ENCODE measurements around the gene MCOLN2.
"Not testable (repeated sequence)": the region's sequence is repeated elsewhere in the genome, so short reads cannot be mapped to it uniquely, and the experiment has no call there.

MCOLN2 gene

DNA sequence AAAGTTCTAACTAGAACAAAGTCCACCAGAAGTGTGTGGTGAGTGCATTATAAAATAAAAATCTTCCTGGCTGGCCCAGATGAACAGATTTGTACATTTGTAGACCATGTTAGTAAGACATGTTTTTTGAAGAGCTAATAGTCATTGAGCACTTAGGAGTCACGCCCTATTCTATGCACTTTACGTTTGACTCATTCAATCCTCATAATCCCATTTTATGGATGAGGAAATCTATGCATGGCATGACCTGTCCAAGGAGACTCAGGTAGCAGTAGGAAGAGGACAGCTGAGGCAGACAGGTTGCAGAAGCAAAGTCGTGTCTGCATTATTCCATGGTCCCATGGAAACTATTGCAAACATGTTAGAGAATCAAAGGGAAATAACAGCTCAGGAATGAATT lies 73.6 kb downstream of the MCOLN2 start:
- no peaks in the 10 kb centered on the region for H3K9me3 ChIP-seq (ENCODE audit: low read length)
- H3K36me3 ChIP-seq (ENCODE audit: insufficient read depth, low read length), result no peaks in the 10 kb centered on the region
- H3K4me1 ChIP-seq (ENCODE audit: insufficient read depth, low read length), result no peaks in the 10 kb centered on the region
- H3K4me3 ChIP-seq (ENCODE audit: low read length), result no peak overlapping the region
- H2AFZ ChIP-seq (ENCODE audit: low read depth, low read length), result no peak overlapping the region
- H3K27me3 ChIP-seq (ENCODE audit: insufficient read depth, low read length), result no peaks in the 10 kb centered on the region

DNA sequence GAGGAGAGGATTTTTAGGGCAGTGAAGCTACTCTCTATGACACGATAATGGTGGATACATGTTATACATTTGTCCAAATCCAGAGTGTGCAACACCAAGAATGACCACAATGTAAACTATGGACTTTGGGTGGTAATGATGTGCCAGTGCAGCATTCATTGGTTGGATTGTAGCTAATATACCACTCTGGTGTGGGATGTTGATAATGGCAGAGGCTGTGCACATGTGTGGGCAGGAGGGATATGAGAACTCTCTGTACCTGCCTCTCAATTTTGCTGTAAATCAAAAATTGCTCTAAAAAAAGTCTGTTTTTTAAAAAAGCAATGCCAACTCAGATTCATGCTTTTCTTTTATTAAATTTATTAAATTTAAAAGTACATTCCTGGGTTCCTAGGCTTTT lies 76.8 kb downstream of the MCOLN2 start:
- Histone ChIP-seq H3K4me3 (ENCODE audit: low read length) (no peak overlapping the region), H3K27me3 (ENCODE audit: insufficient read depth, low read length) (no peaks in the 10 kb centered on the region), H2AFZ (ENCODE audit: low read depth, low read length) (no peak overlapping the region), H3K9me3 (ENCODE audit: low read length) (no peaks in the 10 kb centered on the region), H3K4me1 (ENCODE audit: insufficient read depth, low read length) (no peaks in the 10 kb centered on the region), H3K36me3 (ENCODE audit: insufficient read depth, low read length) (no peaks in the 10 kb centered on the region)

DNA sequence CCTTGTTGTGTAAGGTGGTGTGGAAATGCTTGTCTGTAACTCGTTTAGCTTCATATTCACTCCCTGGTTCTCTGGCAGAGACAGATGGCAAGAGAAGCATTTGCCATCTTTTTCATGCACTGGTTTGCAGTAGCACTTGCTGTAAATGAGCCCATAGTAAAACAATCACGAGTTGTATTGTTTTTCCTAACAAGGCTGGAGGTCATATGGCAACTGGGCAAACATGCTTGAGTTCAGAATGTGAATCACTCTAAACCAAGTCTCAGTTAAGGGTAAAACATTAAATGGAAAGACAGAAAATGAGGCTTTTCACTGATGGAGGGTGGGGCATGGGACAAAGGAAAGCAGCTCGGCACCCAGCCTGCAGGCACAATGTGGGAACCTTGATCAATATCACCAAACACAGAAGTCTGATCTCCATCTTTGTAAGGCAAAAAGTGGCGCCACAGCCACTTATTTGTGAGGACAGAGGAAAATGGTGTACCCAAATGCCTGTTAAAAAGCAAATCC lies 77.4 kb downstream of the MCOLN2 start:
- H3K4me3 ChIP-seq (ENCODE audit: low read length), result no peak overlapping the region
- no peaks in the 10 kb centered on the region for H3K4me1 ChIP-seq (ENCODE audit: insufficient read depth, low read length)
- H3K36me3 ChIP-seq (ENCODE audit: insufficient read depth, low read length), result no peaks in the 10 kb centered on the region
- no peaks in the 10 kb centered on the region for H3K27me3 ChIP-seq (ENCODE audit: insufficient read depth, low read length)
- H2AFZ ChIP-seq (ENCODE audit: low read depth, low read length), result no peak overlapping the region
- H3K9me3 ChIP-seq (ENCODE audit: low read length), result no peaks in the 10 kb centered on the region

DNA sequence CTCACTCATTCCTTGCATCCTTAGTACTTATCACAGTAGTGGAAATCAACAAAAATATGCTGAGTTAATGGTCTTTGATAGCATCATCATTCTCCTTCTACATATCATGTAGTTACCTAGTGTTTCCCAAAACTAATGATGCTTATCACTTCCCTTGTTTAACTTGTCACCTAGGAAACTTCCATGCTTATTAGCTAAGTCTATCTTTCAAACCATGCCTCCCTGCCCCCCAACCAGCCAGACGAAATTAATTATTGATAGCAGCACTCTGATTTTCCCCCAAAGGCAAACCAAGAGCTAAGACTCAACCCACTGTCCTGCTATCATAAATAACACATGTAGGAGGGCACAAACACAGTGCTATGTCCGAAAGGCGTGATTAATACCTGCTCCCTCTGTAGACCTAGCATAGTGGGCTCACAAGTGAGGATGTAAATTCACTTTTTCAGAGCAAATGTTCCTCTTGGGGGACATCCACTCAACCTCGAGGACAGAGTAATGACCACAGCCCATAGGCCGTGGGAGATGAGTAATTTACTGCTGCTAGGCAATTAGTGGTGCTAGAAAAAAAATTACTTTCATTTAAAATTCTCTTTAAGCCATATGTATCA lies 78.1 kb downstream of the MCOLN2 start:
- H3K4me3 ChIP-seq (ENCODE audit: low read length), result no peak overlapping the region
- no peaks in the 10 kb centered on the region for H3K4me1 ChIP-seq (ENCODE audit: insufficient read depth, low read length)
- no peaks in the 10 kb centered on the region for H3K9me3 ChIP-seq (ENCODE audit: low read length)
- H2AFZ ChIP-seq (ENCODE audit: low read depth, low read length), result no peak overlapping the region
- H3K27me3 ChIP-seq (ENCODE audit: insufficient read depth, low read length), result no peaks in the 10 kb centered on the region
- no peaks in the 10 kb centered on the region for H3K36me3 ChIP-seq (ENCODE audit: insufficient read depth, low read length)

DNA sequence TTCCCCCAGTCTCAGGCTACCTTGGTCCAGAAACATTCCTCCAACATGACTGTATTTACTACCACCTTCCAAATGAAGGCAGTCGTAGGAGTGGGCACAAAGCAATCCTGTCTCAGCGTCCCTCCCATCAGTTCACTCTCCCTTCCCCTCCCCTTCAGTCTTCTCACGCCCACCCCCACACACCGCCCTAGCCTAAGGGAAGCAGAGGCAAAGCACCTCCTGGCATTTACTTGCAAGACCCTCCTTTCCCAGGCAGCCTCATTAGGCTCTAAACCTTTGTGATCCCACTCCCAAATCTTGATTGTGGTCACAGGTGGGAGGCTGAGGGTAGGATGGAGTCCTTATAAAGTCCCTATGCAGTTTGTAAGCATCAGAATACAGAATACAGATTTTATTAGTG lies 80.0 kb downstream of the MCOLN2 start:
- Histone ChIP-seq H3K27me3 (ENCODE audit: insufficient read depth, low read length) (peaks cover 3% of the 10 kb centered on the region), H2AFZ (ENCODE audit: low read depth, low read length) (no peak overlapping the region), H3K4me3 (ENCODE audit: low read length) (no peak overlapping the region), H3K9me3 (ENCODE audit: low read length) (no peaks in the 10 kb centered on the region), H3K36me3 (ENCODE audit: insufficient read depth, low read length) (no peaks in the 10 kb centered on the region), H3K4me1 (ENCODE audit: insufficient read depth, low read length) (no peaks in the 10 kb centered on the region)

DNA sequence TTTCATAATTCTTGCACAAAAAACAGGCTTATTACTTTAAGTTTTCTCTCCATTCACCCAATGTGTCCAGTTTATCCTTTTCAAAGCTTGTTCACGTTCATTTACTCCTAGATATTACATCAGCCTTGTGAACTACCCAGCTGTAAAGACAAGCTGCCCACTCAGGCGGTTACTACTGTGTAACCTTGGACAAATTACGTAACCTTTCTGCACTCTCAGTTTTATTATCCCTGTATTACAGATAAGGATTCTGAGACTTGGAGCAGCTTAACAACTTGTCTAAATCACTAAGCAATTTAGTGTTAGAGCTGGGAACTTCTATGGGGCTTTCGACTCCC lies 83.4 kb downstream of the MCOLN2 start:
- H3K36me3 ChIP-seq (ENCODE audit: insufficient read depth, low read length), result no peaks in the 10 kb centered on the region
- H3K9me3 ChIP-seq (ENCODE audit: low read length), result no peaks in the 10 kb centered on the region
- H2AFZ ChIP-seq (ENCODE audit: low read depth, low read length), result no peak overlapping the region
- no peak overlapping the region for H3K4me3 ChIP-seq (ENCODE audit: low read length)
- peaks cover 3% of the 10 kb centered on the region for H3K27me3 ChIP-seq (ENCODE audit: insufficient read depth, low read length)
- no peaks in the 10 kb centered on the region for H3K4me1 ChIP-seq (ENCODE audit: insufficient read depth, low read length)

DNA sequence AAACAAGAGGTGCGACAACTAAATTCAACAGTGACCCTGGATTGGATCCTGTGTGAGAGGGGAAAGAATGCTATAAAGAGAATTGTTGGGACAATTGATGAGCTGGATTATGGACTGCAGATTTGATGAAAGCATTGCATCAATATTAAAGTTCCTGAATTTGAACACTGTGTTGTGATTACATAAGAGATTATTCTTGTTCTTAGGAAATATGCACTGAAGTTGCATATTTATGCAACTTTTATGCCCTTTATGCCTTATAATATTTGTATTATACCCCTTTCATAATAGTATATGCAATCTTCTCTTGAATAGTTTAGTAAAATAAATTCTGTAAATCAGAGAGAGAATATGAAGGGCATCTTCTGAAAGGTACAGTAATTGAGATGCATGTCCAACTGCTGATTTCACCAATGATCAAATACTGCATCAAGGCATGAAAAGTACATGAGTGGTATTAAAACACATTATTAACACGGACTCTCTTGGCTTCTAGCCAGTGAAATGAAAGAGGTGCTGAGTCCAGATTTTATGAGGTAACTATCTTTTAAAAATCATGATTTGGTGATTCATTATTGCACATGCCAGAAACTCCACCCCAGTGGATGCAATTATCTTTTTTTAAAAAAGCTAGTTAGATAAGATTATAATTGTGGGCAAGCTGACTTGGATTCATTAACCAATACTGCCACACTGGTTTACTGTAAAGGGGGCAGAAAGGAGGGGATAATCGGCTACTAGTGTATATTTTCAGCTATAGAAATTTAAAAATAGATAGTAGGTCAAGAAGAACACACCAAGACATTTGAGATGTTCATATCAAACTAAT lies 84.0 kb downstream of the MCOLN2 start:
- no peak overlapping the region for H3K4me3 ChIP-seq (ENCODE audit: low read length)
- no peaks in the 10 kb centered on the region for H3K4me1 ChIP-seq (ENCODE audit: insufficient read depth, low read length)
- no peaks in the 10 kb centered on the region for H3K9me3 ChIP-seq (ENCODE audit: low read length)
- H3K36me3 ChIP-seq (ENCODE audit: insufficient read depth, low read length), result no peaks in the 10 kb centered on the region
- H3K27me3 ChIP-seq (ENCODE audit: insufficient read depth, low read length), result peaks cover 3% of the 10 kb centered on the region
- H2AFZ ChIP-seq (ENCODE audit: low read depth, low read length), result no peak overlapping the region

DNA sequence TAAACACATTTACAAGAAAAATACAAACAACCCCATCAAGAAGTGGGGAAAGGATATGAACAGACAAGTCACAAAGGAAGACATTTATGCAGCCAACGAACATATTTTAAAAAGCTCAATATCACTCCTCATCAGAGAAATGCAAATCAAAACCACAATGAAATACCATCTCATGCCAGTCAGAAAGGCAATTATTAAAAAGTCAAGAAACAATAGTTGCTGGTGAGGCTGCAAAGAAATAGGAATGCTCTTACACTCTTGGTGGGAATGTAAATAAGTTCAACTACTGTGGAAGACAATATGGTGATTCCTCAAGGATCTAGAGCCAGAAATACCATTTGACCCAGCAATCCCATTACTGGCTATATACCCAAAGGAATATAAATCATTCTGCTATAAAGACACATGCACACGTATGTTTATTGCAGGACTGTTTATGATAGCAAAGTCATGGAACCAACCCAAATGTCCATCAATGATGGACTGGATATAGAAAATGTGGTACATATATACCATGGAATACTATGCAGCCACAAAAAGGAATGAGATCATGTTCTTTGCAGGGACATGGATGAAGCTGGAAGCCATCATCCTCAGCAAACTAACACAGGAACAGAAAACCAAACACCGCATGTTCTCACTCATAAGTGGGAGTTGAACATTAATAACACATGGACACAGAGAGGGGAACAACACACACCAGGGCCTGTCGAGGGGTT lies 88.0 kb downstream of the MCOLN2 start:
- H3K36me3 ChIP-seq (ENCODE audit: insufficient read depth, low read length); H2AFZ ChIP-seq (ENCODE audit: low read depth, low read length); H3K4me3 ChIP-seq (ENCODE audit: low read length); H3K27me3 ChIP-seq (ENCODE audit: insufficient read depth, low read length); H3K4me1 ChIP-seq (ENCODE audit: insufficient read depth, low read length); H3K9me3 ChIP-seq (ENCODE audit: low read length): not testable (repeated sequence)

DNA sequence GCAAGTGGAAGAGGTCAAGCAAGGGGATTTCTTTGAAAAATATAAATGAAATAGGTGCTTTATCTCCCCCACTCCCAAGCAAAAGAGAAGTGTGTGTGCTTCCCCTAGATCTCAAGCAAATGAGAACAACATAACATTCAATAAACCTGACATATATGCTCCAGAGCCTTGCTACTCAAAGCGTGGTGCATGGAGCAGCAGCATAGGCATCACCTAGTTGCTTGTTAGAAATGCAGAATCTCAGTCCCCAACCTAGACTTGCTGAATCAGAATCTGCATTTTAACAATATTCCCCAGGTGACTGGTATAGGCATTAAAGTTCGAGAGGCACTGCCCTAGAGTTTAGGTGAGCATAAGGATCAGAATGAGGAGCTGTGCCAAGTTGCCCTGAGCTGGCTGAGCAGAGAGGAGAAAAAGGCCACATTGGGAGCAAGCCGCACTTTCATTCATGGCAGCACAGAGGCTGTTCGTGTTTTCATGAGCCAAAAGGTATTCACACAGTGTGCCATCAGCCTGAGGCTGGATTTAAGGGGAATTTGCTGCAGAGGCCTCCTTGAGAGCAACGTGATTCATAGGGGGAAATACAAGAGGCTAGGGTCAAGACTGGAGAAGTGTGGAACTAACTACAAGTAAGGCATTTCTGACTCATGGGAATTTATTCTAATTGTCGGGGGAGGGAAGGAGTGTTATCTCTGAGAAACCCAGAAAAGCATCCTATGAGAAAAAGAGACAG lies 89.7 kb downstream of the MCOLN2 start:
- Histone ChIP-seq H3K4me3 (ENCODE audit: low read length) (no peak overlapping the region), H3K36me3 (ENCODE audit: insufficient read depth, low read length) (no peaks in the 10 kb centered on the region), H3K4me1 (ENCODE audit: insufficient read depth, low read length) (no peaks in the 10 kb centered on the region), H3K9me3 (ENCODE audit: low read length) (no peaks in the 10 kb centered on the region), H3K27me3 (ENCODE audit: insufficient read depth, low read length) (peaks cover under 1% of the 10 kb centered on the region), H2AFZ (ENCODE audit: low read depth, low read length) (no peak overlapping the region)

DNA sequence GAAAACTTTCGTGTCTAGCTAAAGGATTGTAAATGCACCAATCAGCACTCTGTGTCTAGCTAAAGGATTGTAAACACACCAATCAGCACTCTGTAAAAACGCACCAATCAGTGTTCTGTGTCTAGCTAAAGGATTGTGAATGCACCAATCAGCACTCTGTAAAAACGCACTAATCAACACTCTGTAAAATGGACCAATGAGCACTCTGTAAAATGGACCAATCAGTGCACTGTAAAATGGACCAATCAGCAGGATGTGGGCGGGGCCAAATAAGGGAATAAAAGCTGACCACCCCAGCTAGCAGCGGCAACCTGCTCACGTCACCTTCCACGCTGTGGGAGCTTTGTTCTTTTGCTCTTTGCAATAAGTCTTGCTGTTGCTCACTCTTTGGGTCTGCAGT lies 94.2 kb downstream of the MCOLN2 start:
- H3K4me1 ChIP-seq (ENCODE audit: insufficient read depth, low read length); H3K9me3 ChIP-seq (ENCODE audit: low read length); H3K27me3 ChIP-seq (ENCODE audit: insufficient read depth, low read length); H3K36me3 ChIP-seq (ENCODE audit: insufficient read depth, low read length); H2AFZ ChIP-seq (ENCODE audit: low read depth, low read length); H3K4me3 ChIP-seq (ENCODE audit: low read length): not testable (repeated sequence)

DNA sequence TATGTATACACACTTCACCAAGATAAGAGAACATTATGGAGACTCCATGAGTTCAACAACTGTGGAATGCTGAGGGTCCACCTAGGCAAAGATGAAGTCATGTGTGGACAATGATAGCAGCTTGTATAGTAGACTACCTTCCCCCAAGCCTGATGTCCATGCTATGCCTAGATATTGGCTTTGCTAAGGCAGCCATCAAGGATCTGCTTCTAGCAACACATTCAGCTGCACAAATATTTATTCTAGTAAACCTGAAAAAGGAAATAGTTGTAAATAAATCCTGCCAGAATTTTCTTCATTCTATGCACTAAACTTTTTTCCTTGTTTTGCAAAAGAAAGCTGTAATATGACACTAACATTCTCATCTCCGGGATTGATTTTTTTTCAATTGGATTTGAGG lies 96.9 kb downstream of the MCOLN2 start:
- Histone ChIP-seq H3K4me3 (ENCODE audit: low read length) (no peak overlapping the region), H3K4me1 (ENCODE audit: insufficient read depth, low read length) (no peaks in the 10 kb centered on the region), H3K36me3 (ENCODE audit: insufficient read depth, low read length) (no peaks in the 10 kb centered on the region), H2AFZ (ENCODE audit: low read depth, low read length) (no peak overlapping the region), H3K27me3 (ENCODE audit: insufficient read depth, low read length) (peaks cover 13% of the 10 kb centered on the region), H3K9me3 (ENCODE audit: low read length) (peaks cover 1% of the 10 kb centered on the region)

DNA sequence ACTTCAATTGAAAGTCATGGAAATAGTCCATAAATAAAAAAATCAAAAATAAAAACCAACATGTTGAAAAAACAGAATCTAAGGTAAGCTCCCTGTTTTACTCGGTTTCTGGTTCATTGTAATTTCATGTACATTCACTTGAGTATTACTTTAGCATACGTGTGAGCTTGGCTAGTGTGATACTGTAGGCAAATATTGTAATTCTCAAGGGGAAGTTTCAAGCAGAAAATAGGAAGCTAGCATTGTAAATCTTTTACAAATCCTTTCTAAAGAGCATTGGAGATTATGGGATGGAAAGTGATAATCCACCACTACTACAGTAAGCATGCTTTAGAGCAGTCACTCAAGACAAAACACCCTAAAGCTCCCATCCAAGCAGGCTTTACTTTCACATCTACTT lies 100.6 kb downstream of the MCOLN2 start:
- Histone ChIP-seq H3K9me3 (ENCODE audit: low read length) (peaks cover 1% of the 10 kb centered on the region), H3K4me3 (ENCODE audit: low read length) (no peak overlapping the region), H3K27me3 (ENCODE audit: insufficient read depth, low read length) (peaks cover 44% of the 10 kb centered on the region), H2AFZ (ENCODE audit: low read depth, low read length) (no peak overlapping the region), H3K4me1 (ENCODE audit: insufficient read depth, low read length) (peaks cover 6% of the 10 kb centered on the region), H3K36me3 (ENCODE audit: insufficient read depth, low read length) (no peaks in the 10 kb centered on the region)

Data from neuron (in vitro differentiated cells).